Nephron (organoid): ENCODE results near the gene ACD.

Experiments
- H3K27ac Mint-ChIP-seq, 3 experiments: 2 replicates each; pipeline ENCODE4 v1.8.0; 2020; ENCODE audit warnings: mixed read lengths in 3 of 3, mild to moderate bottlenecking in 2 of 3, moderate library complexity in 1 of 3
- H3K27me3 Mint-ChIP-seq: 2 replicates; pipeline ENCODE4 v1.8.0; 2021; ENCODE audit warnings: low read depth, mild to moderate bottlenecking, moderate library complexity, mixed read lengths
- H3K36me3 Mint-ChIP-seq: 2 replicates; pipeline ENCODE4 v1.8.0; 2020; ENCODE audit warnings: low read depth, mixed read lengths
- H3K4me1 Mint-ChIP-seq: 2 replicates; pipeline ENCODE4 v1.8.0; 2020; ENCODE audit warnings: mixed read lengths
- H3K4me3 Mint-ChIP-seq, 3 experiments: 2 replicates each; pipeline ENCODE4 v1.8.0; 2020; ENCODE audit warnings: mild to moderate bottlenecking in 3 of 3, mixed read lengths in 3 of 3, moderate library complexity in 2 of 3
- H3K9me3 Mint-ChIP-seq: 2 replicates; pipeline ENCODE4 v1.8.0; 2020; ENCODE audit warnings: mixed read lengths
- CTCF ChIP-seq, 3 experiments: fragments of 200-600 bp; sonication (generic); IDR thresholded peaks; one replicate each; pipeline ENCODE4 v1.5.0; 2021; ENCODE audit warnings: antibody characterized with exemption in 3 of 3; ENCODE audit not compliant: unreplicated experiment in 3 of 3

ACD gene

DNA sequence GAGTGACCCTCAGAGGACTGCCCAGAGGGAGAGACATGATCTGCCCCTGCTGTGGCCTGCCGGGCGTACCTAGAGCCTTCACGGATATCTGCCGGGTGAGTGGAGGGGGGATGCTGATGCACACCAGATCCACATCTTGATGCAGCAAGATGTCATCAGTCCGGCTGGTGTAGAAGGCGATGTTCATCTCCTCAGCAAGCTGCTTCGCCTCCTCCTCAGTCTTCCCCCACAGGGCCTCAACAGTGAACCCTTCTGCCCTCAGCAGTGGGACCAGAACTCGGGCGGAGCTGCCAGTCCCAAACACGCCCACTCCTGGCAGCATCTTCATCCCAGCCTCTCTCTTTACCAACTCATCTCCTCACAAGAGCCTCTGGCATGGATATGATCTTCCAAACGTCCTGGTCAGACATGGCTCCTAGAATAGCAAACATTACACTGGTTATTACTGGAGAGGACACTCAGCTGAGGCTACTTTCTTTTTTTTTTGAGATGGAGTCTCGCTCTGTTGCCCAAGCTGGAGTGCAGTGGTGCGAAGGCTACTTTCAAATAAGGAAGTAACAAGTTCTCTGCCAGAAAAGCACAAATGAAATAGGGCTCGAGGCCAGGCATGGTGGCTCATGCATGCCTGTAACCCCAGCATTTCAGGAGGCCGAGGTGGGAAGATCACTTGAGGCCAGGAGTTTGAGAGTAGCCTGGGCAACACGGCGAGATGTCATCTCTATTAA lies 25.5 kb upstream of the ACD start:
- TF ChIP-seq CTCF (IDR thresholded peaks at IDR 0.05; ENCODE audit: unreplicated experiment in 3 of 3) = no peak
- Mint-ChIP-seq H3K4me1 (no peaks in the 10 kb centered on the region), H3K36me3 (peaks cover 26% of the 10 kb centered on the region), H3K27ac (no peak overlapping the region), H3K9me3 (no peaks in the 10 kb centered on the region), H3K27me3 (no peaks in the 10 kb centered on the region), H3K4me3 (no peak overlapping the region)

- no peaks in the 10 kb centered on the region for H3K27me3 Mint-ChIP-seq
- no peak for TF ChIP-seq CTCF (IDR thresholded peaks at IDR 0.05; ENCODE audit: unreplicated experiment in 3 of 3)
- H3K4me1 Mint-ChIP-seq = peaks cover under 1% of the 10 kb centered on the region
- H3K27ac Mint-ChIP-seq = no peak overlapping the region
- H3K4me3 Mint-ChIP-seq = no peak overlapping the region
- H3K36me3 Mint-ChIP-seq = peaks cover 16% of the 10 kb centered on the region
- H3K9me3 Mint-ChIP-seq = no peaks in the 10 kb centered on the region
These were observed 23.7 kb upstream of the ACD start for GRCh38 chr16:67683767-67684166.

- TF ChIP-seq CTCF (IDR thresholded peaks at IDR 0.05; ENCODE audit: unreplicated experiment in 3 of 3) = no peak
- peaks cover 12% of the 10 kb centered on the region for H3K36me3 Mint-ChIP-seq
- H3K27me3 Mint-ChIP-seq = no peaks in the 10 kb centered on the region
- no peak overlapping the region for H3K27ac Mint-ChIP-seq
- H3K9me3 Mint-ChIP-seq = no peaks in the 10 kb centered on the region
- H3K4me3 Mint-ChIP-seq = no peak overlapping the region
- peaks cover 5% of the 10 kb centered on the region for H3K4me1 Mint-ChIP-seq
These were observed 20.2 kb upstream of the ACD start for GRCh38 chr16:67679935-67680897.

- no peak for TF ChIP-seq CTCF (IDR thresholded peaks at IDR 0.05; ENCODE audit: unreplicated experiment in 3 of 3)
- H3K27ac Mint-ChIP-seq = peak overlapping the region in 2 of 3 experiments; percentile 56 to 67
- H3K9me3 Mint-ChIP-seq = no peaks in the 10 kb centered on the region
- peaks cover 7% of the 10 kb centered on the region for H3K36me3 Mint-ChIP-seq
- H3K27me3 Mint-ChIP-seq = no peaks in the 10 kb centered on the region
- no peak overlapping the region for H3K4me3 Mint-ChIP-seq
- peaks cover 16% of the 10 kb centered on the region for H3K4me1 Mint-ChIP-seq
These were observed 18.4 kb upstream of the ACD start for GRCh38 chr16:67678354-67679023.

DNA sequence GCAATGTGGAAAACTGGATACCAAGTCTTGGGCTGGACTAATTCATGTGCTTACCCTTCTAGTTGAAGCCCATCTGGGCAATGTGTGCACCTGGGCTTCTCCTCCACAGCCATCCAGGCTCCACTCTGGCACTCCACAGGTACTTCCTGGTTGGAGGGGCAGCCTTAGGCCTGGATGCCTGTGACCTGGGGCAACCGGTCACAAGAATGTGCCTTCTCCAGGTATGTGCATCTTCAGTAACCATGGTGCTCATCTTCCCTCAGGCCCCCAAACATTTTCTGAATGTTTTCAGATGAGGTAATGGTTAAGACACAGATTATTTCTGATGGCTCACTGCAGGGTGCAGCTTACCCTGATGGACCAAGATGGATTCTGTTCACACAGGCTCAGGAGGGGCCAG lies 17.7 kb upstream of the ACD start:
- H3K4me3 Mint-ChIP-seq = no peak overlapping the region
- peaks cover 4% of the 10 kb centered on the region for H3K36me3 Mint-ChIP-seq
- TF ChIP-seq CTCF (IDR thresholded peaks at IDR 0.05; ENCODE audit: unreplicated experiment in 3 of 3) = no peak
- H3K4me1 Mint-ChIP-seq = peaks cover 18% of the 10 kb centered on the region
- H3K9me3 Mint-ChIP-seq = no peaks in the 10 kb centered on the region
- H3K27ac Mint-ChIP-seq = no peak overlapping the region
- H3K27me3 Mint-ChIP-seq = no peaks in the 10 kb centered on the region
